GM13977 (cell line): ENCODE data around the gene PLSCR1.

Experiments used
- DNase-seq: peaks from one replicate; pipeline ENCODE4 v3.0.0; 2012; ENCODE audit warnings: low spot score
- CTCF ChIP-seq: IDR thresholded peaks from 2 replicates; pipeline ENCODE4 v1.5.1; 2012; ENCODE audit warnings: mild to moderate bottlenecking, control low read depth; ENCODE audit not compliant: insufficient read depth; ENCODE audit errors: extremely low read depth, missing control alignments
- in situ Hi-C: fragments of 300-500 bp; cut with MboI; formaldehyde crosslinking; loops from one replicate; pipeline ENCODE4 v1.12.0; 2022; ENCODE audit warnings: low sequenced_read_pairs, low pct_unique_long_range_greater_than_20kb, mixed read lengths, inconsistent platforms; ENCODE audit not compliant: unreplicated experiment

Gene PLSCR1

GRCh38 chr3:146581080-146581601 is 36.7 kb upstream of the PLSCR1 start:
- no peak for TF ChIP-seq CTCF
- in situ Hi-C loops: loop anchor here (10.0 kb wide), 1 partner anchor 366 kb away; no protein-coding TSS in a partner anchor
- DNase-seq: no peak

GRCh38 chr3:146577662-146578061 is 33.3 kb upstream of the PLSCR1 start:
- peak; percentile 7 for DNase-seq
- TF ChIP-seq CTCF: peak; percentile 44
- in situ Hi-C loops: no loop called here

- in situ Hi-C loops: no loop called here
- no peak for TF ChIP-seq CTCF
- no peak for DNase-seq
These were observed 31.2 kb upstream of the PLSCR1 start for GRCh38 chr3:146575636-146576035.

GRCh38 chr3:146574173-146574572 is 29.8 kb upstream of the PLSCR1 start:
- DNase-seq: no peak
- no peak for TF ChIP-seq CTCF
- in situ Hi-C loops: no loop called here

GRCh38 chr3:146569314-146569713 is 24.9 kb upstream of the PLSCR1 start:
- in situ Hi-C loops: no loop called here

GRCh38 chr3:146566138-146566537 is 21.7 kb upstream of the PLSCR1 start:
- no peak for TF ChIP-seq CTCF
- in situ Hi-C loops: no loop called here
- no peak for DNase-seq

More at GRCh38 chr3:146569314-146569713, 24.9 kb upstream of the PLSCR1 start:
- DNase-seq: no peak
- TF ChIP-seq CTCF: no peak

- no peak for DNase-seq
- no peak for TF ChIP-seq CTCF
- in situ Hi-C loops: no loop called here
These were observed 17.5 kb upstream of the PLSCR1 start for GRCh38 chr3:146561879-146562278.
